Measurements from ENCODE around the gene HTR2C. TPM values are rescaled to one million over a fixed set of nuclear protein-coding genes. Genes with fewer than 3 reads are reported as not detected.

Gene HTR2C
- total and polyA plus RNA-seq, 2 of the 4 experiments (the other 2 are of a cell fraction), result not detected

DNA sequence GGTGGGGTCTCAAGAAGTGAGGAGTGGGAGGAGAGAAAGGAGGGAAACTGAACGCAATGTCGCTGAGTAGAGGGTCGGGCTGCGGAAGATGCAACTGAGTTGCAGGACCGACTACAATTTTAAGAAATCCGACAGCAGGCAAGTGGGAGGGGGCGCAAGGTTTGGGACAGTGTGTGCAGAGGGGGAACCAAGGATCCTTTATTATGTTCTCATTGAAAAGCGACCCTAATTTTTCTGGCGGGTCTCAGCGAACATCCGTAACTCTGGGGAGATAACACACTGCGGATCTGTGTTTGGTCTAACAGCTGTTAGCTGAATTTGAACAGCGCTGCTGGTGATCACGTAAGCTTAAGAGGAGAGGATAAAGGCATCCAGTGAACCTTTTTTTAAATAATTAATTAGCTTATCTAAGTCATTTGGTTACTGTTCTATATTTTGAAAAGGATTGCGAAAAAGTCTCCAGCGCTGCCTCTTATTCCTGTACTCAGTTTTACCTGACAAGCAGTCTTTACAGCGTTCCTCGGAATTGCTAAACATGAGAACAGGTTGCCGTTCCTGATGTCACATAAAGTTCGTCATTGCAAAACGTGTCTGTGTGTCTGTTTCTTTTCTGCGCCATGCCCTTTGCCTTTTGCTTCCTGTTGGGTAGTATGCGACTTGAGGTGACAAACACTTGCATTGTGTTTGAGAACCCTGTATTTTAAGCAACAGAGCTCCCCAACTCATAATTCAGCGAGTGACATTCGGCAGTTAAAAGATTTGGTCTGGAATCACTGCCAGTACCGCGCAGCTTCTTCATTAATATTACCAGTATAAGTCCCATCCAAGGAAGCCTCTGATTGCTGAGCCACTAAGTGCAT, 1.3 kb downstream of the HTR2C start:
- H2BK5ac ChIP-seq (ENCODE audit: low read depth, low read length, poor library complexity, severe bottlenecking), result no peak overlapping the region
- no peaks in the 10 kb centered on the region for H4K20me1 ChIP-seq (ENCODE audit: insufficient read depth, low read length)
- H3K27me3 ChIP-seq (ENCODE audit: control insufficient read depth, insufficient read depth, low read length), result peaks cover 42% of the 10 kb centered on the region
- H3K36me3 ChIP-seq (ENCODE audit: control insufficient read depth, insufficient read depth, low read length), result no peaks in the 10 kb centered on the region
- H3K4me2 ChIP-seq (ENCODE audit: low read depth, low read length), result no peak overlapping the region
- H4K8ac ChIP-seq (ENCODE audit: low read depth in 2 of 2, low read length in 2 of 2), result no peak overlapping the region
- DNase-seq (no peak), ATAC-seq (ENCODE audit: low read depth) (no peak)
- no peak overlapping the region for H4K91ac ChIP-seq (ENCODE audit: insufficient read depth, low read depth, low read length)
- BruUV-seq (replicated peaks), result no TSS peak
- no peak overlapping the region for H4K5ac ChIP-seq (ENCODE audit: low read depth, low read length)
- H2BK120ac ChIP-seq (ENCODE audit: low read depth, low read length), result no peak overlapping the region
- no peaks in the 10 kb centered on the region for H3K4me1 ChIP-seq (ENCODE audit: control insufficient read depth, insufficient read depth, low read length)
- no peak overlapping the region for H3K14ac ChIP-seq (replicated peaks; ENCODE audit: low read depth, low read length)
- dilution Hi-C loops (cut with HindIII; ENCODE audit: low sequenced_read_pairs, unreplicated experiment) (no loop called here), intact Hi-C loops (cut with micrococcal nuclease) (no loop called here), in situ Hi-C loops (cut with MboI; ENCODE audit: low sequenced_read_pairs) (no loop called here)
- no peak overlapping the region for H2AFZ ChIP-seq (replicated peaks; ENCODE audit: low read length, poor library complexity)
- no peak overlapping the region for H3K4me3 ChIP-seq (ENCODE audit: insufficient read depth, low read depth, low read length)
- no peak for TF ChIP-seq BHLHE40 (IDR thresholded peaks at IDR 0.05; ENCODE audit: low read depth, low read length)
- no peak for TF ChIP-seq SMC3 (IDR thresholded peaks at IDR 0.05; ENCODE audit: low read depth, low read length)
- TF ChIP-seq FOS (IDR thresholded peaks at IDR 0.05; ENCODE audit: low read depth, low read length), result no peak
- TF ChIP-seq RAD21 (IDR thresholded peaks at IDR 0.05; ENCODE audit: low read length), result no peak
- no peak for TF ChIP-seq CTCF (conservative IDR thresholded peaks at IDR 0.05; ENCODE audit: low read depth, low read length)
- no peak overlapping the region for H3K56ac ChIP-seq (ENCODE audit: extremely low read depth, insufficient read depth, low read length)
- WGBS, 2 experiments (ENCODE audit: extremely low coverage in 2 of 2, insufficient read length in 1 of 2), result 7% methylated on average over 7 of the region's 27 CpGs; no CpG with 5 or more reads in 1 of the 2 experiments
- H3K23ac ChIP-seq (ENCODE audit: low read depth, low read length), result no peak overlapping the region
- no peak overlapping the region for H3K4ac ChIP-seq (ENCODE audit: low read depth, low read length)
- H3K27ac ChIP-seq (ENCODE audit: insufficient read depth, low read length), result no peak overlapping the region
- H3K9me3 ChIP-seq (ENCODE audit: control insufficient read depth, insufficient read depth, low read length), result peaks cover 4% of the 10 kb centered on the region; the same call in 1 of the 2 replicates
- no peaks in the 10 kb centered on the region for H3K9me1 ChIP-seq (ENCODE audit: insufficient read depth, low read length)
- H3K9ac ChIP-seq (ENCODE audit: low read depth, low read length), result no peak overlapping the region
- H3K79me1 ChIP-seq (ENCODE audit: low read depth in 1 of 2, low read length in 2 of 2), result no peaks in the 10 kb centered on the region
- no peak overlapping the region for H3K18ac ChIP-seq (ENCODE audit: low read depth, low read length)
- POLR2A ChIA-PET (ENCODE audit: unreplicated experiment), result no interaction called here
- H2BK20ac ChIP-seq (ENCODE audit: low read depth, low read length), result no peak overlapping the region
- H2AK5ac ChIP-seq (ENCODE audit: low read depth, low read length), result no peak overlapping the region
- no peak overlapping the region for H2AK9ac ChIP-seq (replicated peaks; ENCODE audit: low read depth, low read length, poor library complexity)
- CTCF ChIA-PET, result no interaction called here
- no peak overlapping the region for H2BK15ac ChIP-seq (ENCODE audit: low read depth, low read length)
